ENCODE data around the gene KLK5.

- no peak for TF ChIP-seq CTCF (IDR thresholded peaks at IDR 0.05)
- TF ChIP-seq POLR2A (IDR thresholded peaks at IDR 0.05) = no peak
- TF ChIP-seq EP300 (IDR thresholded peaks at IDR 0.05) = no peak
These were observed 29.3 kb upstream of the KLK5 start for GRCh38 chr19:50982186-50982585.
